ENCODE data around the gene RBMY1J.
"Not testable (repeated sequence)": the region's sequence is repeated elsewhere in the genome, so short reads cannot be mapped to it uniquely, and the experiment has no call there.

RBMY1J gene

DNA sequence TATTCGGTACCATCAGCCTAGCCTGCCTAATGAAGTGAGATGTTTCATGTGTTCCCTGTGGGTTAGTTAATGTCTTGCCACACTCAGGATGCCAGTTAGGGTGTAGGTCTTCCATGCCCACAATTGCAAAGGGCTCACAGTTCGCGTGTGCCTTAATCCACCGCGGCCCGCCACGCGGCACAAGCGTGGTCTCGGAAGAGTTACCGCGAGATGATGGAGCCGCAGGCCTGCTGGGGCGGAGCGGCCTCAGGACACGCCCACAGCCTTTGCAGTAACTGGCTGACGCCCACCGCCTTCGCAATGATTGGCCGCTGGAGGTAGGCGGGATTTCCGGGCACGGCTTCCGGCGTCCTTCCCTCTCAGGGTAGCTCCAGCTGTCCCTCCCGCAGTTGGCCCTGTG, at the start of gene RBMY1J:
Gene RBMY1J, plus strand, starts transcription at position 301 of the 400 bp plus-strand sequence. CDS start 2,038 bp downstream, outside the sequence.
- DNase-seq, result not testable (repeated sequence)

DNA sequence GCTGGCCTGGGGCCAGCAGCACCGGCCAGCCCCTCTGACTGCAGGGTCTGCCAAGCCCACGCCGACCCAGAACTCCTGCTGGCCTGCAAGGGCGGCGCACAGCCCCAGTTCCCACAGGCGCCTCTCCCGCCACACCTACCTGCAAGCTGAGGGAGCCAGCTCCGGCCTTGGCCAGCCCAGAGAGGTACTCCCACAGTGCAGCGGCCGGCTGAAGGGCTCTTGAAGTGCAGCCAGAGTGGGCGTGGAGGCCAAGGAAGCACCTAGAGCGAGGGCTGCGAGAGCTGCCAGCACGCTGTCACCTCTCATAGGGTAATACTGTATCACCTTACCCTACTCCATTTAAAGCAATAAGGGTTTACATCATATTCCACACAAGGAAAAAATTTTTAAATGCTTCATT, 35.8 kb upstream of the RBMY1J start:
- DNase-seq, result no peak

DNA sequence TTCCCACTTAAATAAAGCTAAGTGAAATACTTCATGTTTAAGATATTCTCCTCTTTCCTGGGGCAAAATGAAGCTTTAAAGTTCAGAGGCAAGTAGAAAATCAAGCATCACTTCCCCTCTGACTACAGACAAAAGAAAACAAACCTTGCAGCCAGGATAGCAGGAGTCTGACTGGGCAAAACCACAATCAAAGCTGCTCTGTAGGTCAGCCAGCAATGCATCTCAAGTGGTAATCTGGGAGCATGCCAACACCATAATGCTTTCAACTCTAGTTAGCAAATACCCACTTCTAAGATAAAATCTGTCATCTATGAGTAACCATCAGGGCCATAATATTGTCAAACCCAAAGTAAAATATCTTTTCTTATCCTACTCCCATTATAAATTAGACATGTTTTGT, 32.6 kb upstream of the RBMY1J start:
- no peak for DNase-seq

DNA sequence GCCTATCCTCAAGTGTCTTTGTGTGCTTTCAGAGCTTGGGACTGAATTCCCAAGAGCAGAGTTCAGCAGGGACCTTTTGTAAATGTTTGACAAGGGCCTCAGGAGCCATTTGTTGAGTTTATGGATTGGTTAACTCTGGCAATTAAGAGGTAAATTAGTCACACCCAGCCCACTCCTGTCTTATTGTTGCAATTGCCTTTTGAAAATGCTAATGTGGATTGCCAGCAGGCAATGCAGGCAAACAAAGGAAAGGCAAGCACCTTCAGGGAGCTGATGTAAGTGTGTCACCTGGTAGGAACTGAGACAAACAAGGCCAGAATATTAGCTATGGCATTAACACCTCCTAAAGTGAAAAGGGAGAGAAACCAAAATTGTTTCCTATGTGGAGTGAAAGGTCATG, 29.7 kb upstream of the RBMY1J start:
- no peak for DNase-seq

DNA sequence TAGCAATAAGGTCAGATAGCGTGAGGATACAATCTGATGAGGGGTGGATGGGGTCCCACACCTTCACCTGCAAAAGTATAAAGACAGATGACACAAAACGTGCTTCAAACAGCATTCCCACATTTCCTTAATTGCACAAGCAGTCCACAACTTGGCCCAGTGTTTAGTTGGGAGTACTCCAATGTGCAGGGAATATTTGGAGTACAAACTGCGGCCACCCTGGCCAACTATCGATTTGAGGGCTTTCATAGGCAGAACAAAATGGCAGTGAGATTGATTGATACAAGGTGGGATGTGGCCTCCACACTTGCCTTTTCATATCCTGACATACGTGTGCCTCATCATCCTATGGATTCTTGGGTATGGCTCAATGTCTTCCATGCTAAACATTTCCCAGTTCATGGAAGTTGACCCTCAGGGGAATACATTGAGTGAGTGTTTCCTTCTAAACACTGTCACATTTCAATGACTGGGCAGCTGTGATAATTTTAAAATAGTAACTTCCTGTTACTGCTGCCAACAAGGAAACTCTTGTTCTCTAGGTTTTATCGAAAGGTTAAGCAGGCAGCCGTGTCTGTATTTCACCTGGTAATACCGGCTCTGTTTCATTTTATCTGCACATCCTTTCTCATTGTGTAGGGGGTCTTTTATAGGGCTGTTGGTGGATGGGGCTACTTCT, 41.6 kb downstream of the RBMY1J start:
- not testable (repeated sequence) for DNase-seq

DNA sequence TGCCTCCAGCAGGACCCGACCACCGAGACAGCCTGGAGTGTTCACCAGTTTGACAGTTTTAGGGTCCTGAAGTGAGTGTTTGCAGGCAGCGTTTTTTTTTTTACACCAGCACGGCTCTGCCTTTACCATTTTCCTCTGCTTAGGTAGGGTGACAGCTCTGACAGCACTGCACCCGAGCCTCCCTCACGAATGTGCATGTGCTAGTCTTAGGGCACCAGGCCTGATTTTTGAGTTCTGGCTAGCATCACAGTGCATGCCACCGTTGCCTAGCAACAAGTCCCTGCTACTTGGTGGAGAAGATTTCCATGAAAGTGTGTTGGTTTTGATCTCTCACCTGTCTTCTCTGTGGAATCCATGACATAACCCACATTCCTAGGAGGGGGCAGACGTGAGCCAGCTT, 52.3 kb downstream of the RBMY1J start:
- DNase-seq, result not testable (repeated sequence)

DNA sequence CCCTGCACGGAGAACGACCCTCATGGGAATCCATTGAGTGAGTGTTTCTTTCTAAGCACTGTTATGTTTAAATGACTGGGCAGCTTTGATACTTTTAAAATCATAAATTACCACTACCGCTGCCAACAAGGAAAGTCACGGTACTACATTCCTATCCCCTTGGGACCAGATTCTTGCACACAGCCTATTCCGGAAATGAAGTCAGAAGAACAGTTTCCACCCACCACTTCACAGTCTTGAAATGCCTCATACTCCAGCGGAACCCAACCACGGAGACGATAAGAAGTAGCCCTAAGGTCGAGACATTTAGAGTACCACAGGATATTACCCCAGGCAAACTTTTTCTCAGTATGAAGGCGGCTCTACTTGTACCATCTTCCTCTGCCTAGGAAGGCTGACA, 58.8 kb downstream of the RBMY1J start:
- not testable (repeated sequence) for DNase-seq
